ENCODE results near the gene FAM118A. TPM values are rescaled to one million over a fixed set of nuclear protein-coding genes. Genes with fewer than 3 reads are reported as not detected.

FAM118A gene
- total RNA-seq, 1 experiment from 2014 or later: 20.3 TPM

- H4K20me1 ChIP-seq (ENCODE audit: low read length): 0 out of 2 replicates have a peak, but pooled peaks cover 16% of the 10 kb centered on the region
- H3K36me3 ChIP-seq (ENCODE audit: low read depth, low read length): no peaks in the 10 kb centered on the region
- DNase-seq (no peak), ATAC-seq (no peak)
- POLR2A ChIA-PET (ENCODE audit: unreplicated experiment): interaction anchor here (0.5 to 0.6 kb wide), 2 partner anchors 105 to 120 kb away, joined by 3 read pairs; no protein-coding TSS in a partner anchor
- no TSS peak for BruUV-seq (replicated peaks)
- no peaks in the 10 kb centered on the region for H3K9me2 ChIP-seq (replicated peaks; ENCODE audit: low read length)
- CTCF ChIA-PET: no interaction called here
- H3K4me1 ChIP-seq (ENCODE audit: insufficient read depth, low read length): peaks cover 14% of the 10 kb centered on the region
- peak overlapping the region; percentile 82 for H3K4me2 ChIP-seq (ENCODE audit: low read length)
- no peaks in the 10 kb centered on the region for H3K9me3 ChIP-seq (ENCODE audit: low read length)
- H3F3A ChIP-seq (ENCODE audit: low read length, unreplicated experiment): no peaks in the 10 kb centered on the region
- intact Hi-C loops (cut with micrococcal nuclease): loop anchor here (1.0 to 2.0 kb wide), 2 partner anchors 24 to 126 kb away; partner anchors contain the start of gene UPK3A
- TF ChIP-seq EZH2phosphoT487 (IDR thresholded peaks at IDR 0.05; ENCODE audit: borderline replicate concordance, low read length) (no peak), CTCF (conservative IDR thresholded peaks at IDR 0.05; ENCODE audit: low read depth, low read length) (no peak), EZH2 (IDR thresholded peaks at IDR 0.05; ENCODE audit: low read length, unreplicated experiment) (no peak)
- H3K27ac ChIP-seq (ENCODE audit: low read length): peak overlapping the region; percentile 4; the same call in 1 of the 2 replicates
- H2AFZ ChIP-seq (ENCODE audit: low read length): peak overlapping the region; percentile 74
- H3K4me3 ChIP-seq (ENCODE audit: low read length): peak overlapping the region; percentile 50
- H3K79me2 ChIP-seq (ENCODE audit: low read length): peaks cover 40% of the 10 kb centered on the region
- no peaks in the 10 kb centered on the region for H3K27me3 ChIP-seq (ENCODE audit: low read length)
- H3K9ac ChIP-seq (ENCODE audit: low read length): peak overlapping the region; percentile 40
Measured at GRCh38 chr22:45308957-45309421, 745 bp upstream of the FAM118A start.

GRCh38 chr22:45310331-45310976 is 720 bp downstream of the FAM118A start:
- Histone ChIP-seq H3K9me2 (replicated peaks; ENCODE audit: low read length) (no peaks in the 10 kb centered on the region), H3K4me1 (ENCODE audit: insufficient read depth, low read length) (peaks cover 14% of the 10 kb centered on the region), H3K79me2 (ENCODE audit: low read length) (peaks cover 55% of the 10 kb centered on the region), H3K27me3 (ENCODE audit: low read length) (no peaks in the 10 kb centered on the region), H3K4me2 (ENCODE audit: low read length) (peak overlapping the region; percentile 98), H3K9me3 (ENCODE audit: low read length) (no peaks in the 10 kb centered on the region), H4K20me1 (ENCODE audit: low read length) (0 out of 2 replicates have a peak, but pooled peaks cover 16% of the 10 kb centered on the region), H3K4me3 (ENCODE audit: low read length) (peak overlapping the region; percentile 95), H3K36me3 (ENCODE audit: low read depth, low read length) (no peaks in the 10 kb centered on the region), H3F3A (ENCODE audit: low read length, unreplicated experiment) (no peaks in the 10 kb centered on the region), H3K27ac (ENCODE audit: low read length) (no peak overlapping the region), H2AFZ (ENCODE audit: low read length) (peak overlapping the region; percentile 48; the same call in 1 of the 2 replicates), H3K9ac (ENCODE audit: low read length) (peak overlapping the region; percentile 87)
- no peak for TF ChIP-seq EZH2 (IDR thresholded peaks at IDR 0.05; ENCODE audit: low read length, unreplicated experiment)
- no peak for TF ChIP-seq CTCF (conservative IDR thresholded peaks at IDR 0.05; ENCODE audit: low read depth, low read length)
- TF ChIP-seq EZH2phosphoT487 (IDR thresholded peaks at IDR 0.05; ENCODE audit: borderline replicate concordance, low read length): no peak
- ATAC-seq (no peak), DNase-seq (no peak)
- ChIA-PET CTCF (no interaction called here), POLR2A (ENCODE audit: unreplicated experiment) (no interaction called here)
- BruUV-seq (replicated peaks): no TSS peak
- intact Hi-C loops (cut with micrococcal nuclease): loop anchor here (2.0 kb wide), 1 partner anchor 42 kb away; no protein-coding TSS in a partner anchor
